ENCODE results near the gene C3orf85.

Gene C3orf85, protein sequence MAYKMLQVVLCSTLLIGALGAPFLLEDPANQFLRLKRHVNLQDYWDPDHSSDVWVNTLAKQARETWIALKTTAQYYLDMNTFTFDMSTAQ

DNA sequence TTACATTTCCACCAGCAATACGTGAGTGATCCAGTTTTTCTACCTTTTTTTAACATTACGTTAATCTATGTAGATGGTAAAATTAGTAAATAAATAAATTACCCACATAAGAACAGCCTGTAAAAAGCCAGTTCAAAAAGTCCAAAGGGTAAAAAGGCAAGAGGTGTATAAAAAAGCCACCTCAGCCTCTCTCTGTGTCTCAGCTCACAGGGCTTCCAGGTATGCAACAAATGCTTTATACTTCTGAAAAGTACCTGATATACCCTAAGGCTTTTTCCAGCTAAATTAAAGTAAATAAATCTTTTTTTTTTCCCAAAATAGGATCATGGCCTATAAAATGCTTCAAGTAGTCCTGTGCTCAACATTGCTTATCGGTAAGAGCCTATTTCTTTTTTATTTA, at the start of gene C3orf85:
Gene C3orf85, plus strand, starts transcription at position 197 of the 400 bp plus-strand sequence. Its CDS starts 129 bp downstream, at position 326.
- no peaks in the 10 kb centered on the region for H3K9me3 ChIP-seq (ENCODE audit: control insufficient read depth in 2 of 2, low read length in 2 of 2)
- H3K4me1 ChIP-seq (ENCODE audit: control insufficient read depth in 2 of 2, insufficient read depth in 2 of 2, low read length in 2 of 2) = peaks cover 2 to 12% of the 10 kb centered on the region in 2 donors
- no peaks in the 10 kb centered on the region for H3K36me3 ChIP-seq (ENCODE audit: control insufficient read depth in 2 of 2, insufficient read depth in 2 of 2, low read length in 2 of 2)
- peak within 1 kb of the TSS; percentile 49 to 66 for H3K4me3 ChIP-seq (ENCODE audit: low read length in 2 of 2)
- no peak within 1 kb of the TSS for H3K27ac ChIP-seq (ENCODE audit: low read depth in 2 of 2, low read length in 2 of 2)
- H3K27me3 ChIP-seq (ENCODE audit: control insufficient read depth in 2 of 2, insufficient read depth in 2 of 2, low read length in 2 of 2) = no peaks in the 10 kb centered on the region
- peak within 1 kb of the TSS in 1 of 2 donors; percentile 12 for H3K9ac ChIP-seq (ENCODE audit: low read depth in 1 of 2, low read length in 2 of 2)

DNA sequence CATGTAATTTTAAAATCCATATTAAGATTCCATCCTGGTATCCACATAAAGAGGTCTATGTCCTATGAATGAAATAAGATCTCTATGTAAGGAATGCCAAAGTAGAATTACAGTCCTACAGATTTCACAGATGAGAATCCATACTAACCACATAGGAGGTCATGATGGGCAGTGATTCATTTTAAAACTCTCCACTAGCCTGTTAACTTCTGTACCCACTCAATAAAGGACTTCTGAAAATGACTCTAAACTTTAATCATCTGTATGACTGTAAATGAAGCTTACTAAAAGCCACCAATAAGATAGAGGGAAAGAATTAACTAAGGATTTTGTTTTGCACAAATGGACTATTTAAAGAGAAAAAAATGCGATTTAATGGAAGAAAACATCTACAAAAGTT, 47.3 kb upstream of the C3orf85 start:
- H3K36me3 ChIP-seq (ENCODE audit: control insufficient read depth in 2 of 2, insufficient read depth in 2 of 2, low read length in 2 of 2) = no peaks in the 10 kb centered on the region
- no peak overlapping the region for H3K4me3 ChIP-seq (ENCODE audit: low read length in 2 of 2)
- no peak overlapping the region for H3K9ac ChIP-seq (ENCODE audit: low read depth in 1 of 2, low read length in 2 of 2)

DNA sequence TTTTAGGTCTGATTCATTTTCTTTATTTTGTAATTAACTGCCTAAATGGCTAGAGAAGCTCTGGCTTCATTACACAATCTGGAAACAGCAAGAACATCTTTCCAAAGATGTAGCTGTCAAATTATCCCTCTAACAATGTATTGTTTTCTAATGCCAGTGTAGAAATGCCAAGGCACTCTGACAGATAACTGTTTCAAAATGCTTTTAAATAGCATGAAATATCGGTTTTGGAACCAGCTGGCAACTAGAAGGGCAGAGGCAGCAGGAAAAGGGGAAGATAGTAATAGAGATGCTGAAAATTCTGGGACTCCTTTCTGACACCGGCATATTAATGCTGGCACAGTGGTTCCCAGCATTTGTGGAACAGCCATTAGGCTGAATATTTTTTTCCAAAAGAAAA, 44.7 kb upstream of the C3orf85 start:
- Histone ChIP-seq H3K4me3 (ENCODE audit: low read length in 2 of 2) (no peak overlapping the region), H3K4me1 (ENCODE audit: control insufficient read depth in 2 of 2, insufficient read depth in 2 of 2, low read length in 2 of 2) (no peaks in the 10 kb centered on the region), H3K9ac (ENCODE audit: low read depth in 1 of 2, low read length in 2 of 2) (no peak overlapping the region), H3K27me3 (ENCODE audit: control insufficient read depth in 2 of 2, insufficient read depth in 2 of 2, low read length in 2 of 2) (no peaks in the 10 kb centered on the region), H3K9me3 (ENCODE audit: control insufficient read depth in 2 of 2, low read length in 2 of 2) (no peaks in the 10 kb centered on the region), H3K36me3 (ENCODE audit: control insufficient read depth in 2 of 2, insufficient read depth in 2 of 2, low read length in 2 of 2) (no peaks in the 10 kb centered on the region), H3K27ac (ENCODE audit: low read depth in 2 of 2, low read length in 2 of 2) (no peak overlapping the region)

More for the DNA sequence above, 47.3 kb upstream of the C3orf85 start:
- H3K4me1 ChIP-seq (ENCODE audit: control insufficient read depth in 2 of 2, insufficient read depth in 2 of 2, low read length in 2 of 2) = no peaks in the 10 kb centered on the region
- no peaks in the 10 kb centered on the region for H3K27me3 ChIP-seq (ENCODE audit: control insufficient read depth in 2 of 2, insufficient read depth in 2 of 2, low read length in 2 of 2)
- H3K27ac ChIP-seq (ENCODE audit: low read depth in 2 of 2, low read length in 2 of 2) = no peak overlapping the region
- H3K9me3 ChIP-seq (ENCODE audit: control insufficient read depth in 2 of 2, low read length in 2 of 2) = no peaks in the 10 kb centered on the region

DNA sequence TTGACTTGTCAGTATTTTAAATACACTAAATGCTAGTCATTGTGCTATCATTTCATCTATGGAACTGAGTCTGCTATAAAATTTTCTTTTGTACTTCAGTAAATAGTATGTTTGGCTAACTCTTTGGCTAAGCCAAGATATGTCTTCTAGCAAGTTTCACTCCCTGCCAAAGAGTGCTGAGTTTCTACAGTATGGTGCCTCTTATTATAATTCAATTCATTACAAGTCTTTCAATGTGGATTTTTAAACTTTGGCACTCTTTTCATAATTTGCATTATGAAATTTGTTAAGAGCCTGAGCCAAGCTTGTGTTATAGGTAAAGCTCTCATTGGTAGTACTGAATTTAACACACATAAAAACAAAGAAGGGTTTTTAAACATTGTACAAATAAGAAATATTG, 43.0 kb upstream of the C3orf85 start:
- no peaks in the 10 kb centered on the region for H3K9me3 ChIP-seq (ENCODE audit: control insufficient read depth in 2 of 2, low read length in 2 of 2)
- no peak overlapping the region for H3K4me3 ChIP-seq (ENCODE audit: low read length in 2 of 2)
- no peaks in the 10 kb centered on the region for H3K36me3 ChIP-seq (ENCODE audit: control insufficient read depth in 2 of 2, insufficient read depth in 2 of 2, low read length in 2 of 2)
- H3K27ac ChIP-seq (ENCODE audit: low read depth in 2 of 2, low read length in 2 of 2) = no peak overlapping the region
- no peaks in the 10 kb centered on the region for H3K4me1 ChIP-seq (ENCODE audit: control insufficient read depth in 2 of 2, insufficient read depth in 2 of 2, low read length in 2 of 2)
- no peaks in the 10 kb centered on the region for H3K27me3 ChIP-seq (ENCODE audit: control insufficient read depth in 2 of 2, insufficient read depth in 2 of 2, low read length in 2 of 2)
- H3K9ac ChIP-seq (ENCODE audit: low read depth in 1 of 2, low read length in 2 of 2) = no peak overlapping the region

DNA sequence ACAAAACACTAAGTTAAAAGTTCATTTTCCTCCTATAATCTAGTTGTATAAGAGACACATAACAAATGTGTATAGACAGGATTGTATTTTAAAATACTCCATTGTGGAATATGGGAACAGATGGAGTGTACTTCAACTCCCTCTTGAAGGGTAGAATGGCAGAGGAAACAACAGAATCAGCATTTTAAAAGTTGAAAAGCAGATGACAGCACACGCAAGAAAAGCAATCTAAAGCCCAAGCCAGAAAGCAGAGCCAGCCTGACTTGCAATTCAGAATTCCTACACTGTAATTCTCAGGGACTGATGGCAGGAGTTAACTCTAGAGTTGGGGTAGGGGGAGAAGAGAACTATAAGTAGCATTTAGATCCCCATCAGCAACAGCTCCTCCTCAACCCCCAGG, 41.4 kb upstream of the C3orf85 start:
- no peak overlapping the region for H3K27ac ChIP-seq (ENCODE audit: low read depth in 2 of 2, low read length in 2 of 2)
- no peak overlapping the region for H3K9ac ChIP-seq (ENCODE audit: low read depth in 1 of 2, low read length in 2 of 2)
- H3K27me3 ChIP-seq (ENCODE audit: control insufficient read depth in 2 of 2, insufficient read depth in 2 of 2, low read length in 2 of 2) = no peaks in the 10 kb centered on the region
- H3K9me3 ChIP-seq (ENCODE audit: control insufficient read depth in 2 of 2, low read length in 2 of 2) = no peaks in the 10 kb centered on the region
- H3K4me3 ChIP-seq (ENCODE audit: low read length in 2 of 2) = no peak overlapping the region
- no peaks in the 10 kb centered on the region for H3K4me1 ChIP-seq (ENCODE audit: control insufficient read depth in 2 of 2, insufficient read depth in 2 of 2, low read length in 2 of 2)
- H3K36me3 ChIP-seq (ENCODE audit: control insufficient read depth in 2 of 2, insufficient read depth in 2 of 2, low read length in 2 of 2) = no peaks in the 10 kb centered on the region

DNA sequence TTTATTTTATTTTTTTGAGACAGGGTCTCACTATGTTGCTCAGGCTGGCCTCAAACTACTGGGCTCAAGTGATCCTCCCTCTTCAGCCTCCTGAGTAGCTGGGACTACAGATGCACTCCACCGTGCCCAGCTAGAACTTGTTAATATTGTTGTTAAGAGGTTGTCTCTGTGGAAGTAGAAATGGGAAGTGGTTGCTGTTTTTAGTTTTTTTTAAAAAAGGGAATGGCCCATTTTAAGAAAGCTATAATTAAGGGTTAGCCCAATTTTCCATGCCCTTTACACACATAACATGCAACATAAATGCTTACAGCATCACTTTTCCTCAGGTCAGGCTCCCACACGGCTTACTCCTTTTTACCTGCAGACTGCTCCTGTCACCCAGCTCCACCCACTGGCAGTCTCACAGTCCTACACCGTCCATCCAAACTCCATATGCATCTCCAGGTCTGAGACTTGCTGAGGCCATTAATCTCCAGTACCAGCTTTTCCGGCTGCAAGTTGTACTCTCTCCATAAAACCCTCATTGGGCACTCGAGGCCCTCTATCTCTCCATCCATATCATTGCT, 38.4 kb upstream of the C3orf85 start:
- H3K4me1 ChIP-seq (ENCODE audit: control insufficient read depth in 2 of 2, insufficient read depth in 2 of 2, low read length in 2 of 2) = no peaks in the 10 kb centered on the region

DNA sequence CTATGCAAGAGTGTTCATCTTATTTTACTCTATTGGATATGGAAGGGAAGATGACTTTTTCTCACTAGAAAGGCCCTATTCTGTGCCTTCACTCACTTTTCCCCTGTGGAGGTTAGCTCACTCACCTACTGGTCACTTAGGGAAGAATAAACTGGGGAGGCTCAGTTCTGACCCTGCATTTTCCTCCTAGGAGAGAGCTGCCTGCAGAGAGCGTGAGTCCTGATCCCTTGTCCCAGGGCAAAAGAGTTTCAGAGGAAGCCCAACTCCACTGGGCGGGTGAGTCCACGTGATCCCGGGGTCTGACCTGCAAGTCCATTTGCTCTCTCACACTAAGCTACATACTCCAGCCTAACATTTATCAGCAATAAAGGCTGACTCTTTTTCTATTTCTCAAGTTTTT, 26.9 kb upstream of the C3orf85 start:
- Histone ChIP-seq H3K27ac (ENCODE audit: low read depth in 2 of 2, low read length in 2 of 2) (no peak overlapping the region), H3K9me3 (ENCODE audit: control insufficient read depth in 2 of 2, low read length in 2 of 2) (no peaks in the 10 kb centered on the region), H3K36me3 (ENCODE audit: control insufficient read depth in 2 of 2, insufficient read depth in 2 of 2, low read length in 2 of 2) (no peaks in the 10 kb centered on the region), H3K9ac (ENCODE audit: low read depth in 1 of 2, low read length in 2 of 2) (no peak overlapping the region), H3K4me1 (ENCODE audit: control insufficient read depth in 2 of 2, insufficient read depth in 2 of 2, low read length in 2 of 2) (no peaks in the 10 kb centered on the region), H3K27me3 (ENCODE audit: control insufficient read depth in 2 of 2, insufficient read depth in 2 of 2, low read length in 2 of 2) (no peaks in the 10 kb centered on the region), H3K4me3 (ENCODE audit: low read length in 2 of 2) (no peak overlapping the region)

More for the DNA sequence above, 38.4 kb upstream of the C3orf85 start:
- H3K27ac ChIP-seq (ENCODE audit: low read depth in 2 of 2, low read length in 2 of 2) = no peak overlapping the region
- no peak overlapping the region for H3K9ac ChIP-seq (ENCODE audit: low read depth in 1 of 2, low read length in 2 of 2)
- no peaks in the 10 kb centered on the region for H3K36me3 ChIP-seq (ENCODE audit: control insufficient read depth in 2 of 2, insufficient read depth in 2 of 2, low read length in 2 of 2)
- no peak overlapping the region for H3K4me3 ChIP-seq (ENCODE audit: low read length in 2 of 2)
- H3K9me3 ChIP-seq (ENCODE audit: control insufficient read depth in 2 of 2, low read length in 2 of 2) = no peaks in the 10 kb centered on the region
- no peaks in the 10 kb centered on the region for H3K27me3 ChIP-seq (ENCODE audit: control insufficient read depth in 2 of 2, insufficient read depth in 2 of 2, low read length in 2 of 2)

DNA sequence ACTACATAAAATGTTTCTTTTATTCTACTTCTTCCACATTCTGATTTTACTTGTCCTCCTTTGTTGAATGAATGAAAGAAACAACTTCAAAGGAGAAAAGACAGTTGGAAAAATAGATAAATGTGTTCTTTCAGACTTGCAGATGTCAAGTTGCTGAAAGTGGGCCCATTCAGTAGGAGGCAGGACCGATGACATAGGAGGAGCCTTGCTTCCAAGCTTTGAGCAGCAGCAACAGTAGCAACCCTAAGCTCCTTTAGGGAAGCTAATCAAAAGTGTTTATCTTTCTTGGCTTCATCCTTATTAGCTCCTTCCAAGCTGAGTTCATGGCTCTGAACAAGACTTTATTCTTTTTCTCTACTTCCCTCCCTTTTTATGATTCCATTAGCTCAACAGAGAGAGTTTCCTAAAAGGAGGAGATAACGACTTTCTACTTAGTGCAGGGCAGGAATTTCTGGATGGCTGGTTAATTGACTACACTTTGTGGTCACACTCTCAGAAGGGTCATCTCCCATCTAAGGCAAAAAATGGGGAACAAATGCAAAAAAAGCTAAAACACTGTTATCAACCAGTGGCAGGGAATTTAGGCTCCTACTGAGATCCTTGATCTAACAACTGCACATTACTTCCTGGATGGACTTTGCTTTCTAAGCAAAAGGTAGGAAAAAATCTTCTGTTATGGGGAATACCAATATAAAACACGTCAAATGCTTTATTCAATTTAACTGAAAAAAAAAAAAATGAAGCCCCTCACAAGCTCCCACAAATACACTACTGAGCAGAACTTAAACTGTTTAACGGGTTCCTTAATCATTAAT, 23.4 kb upstream of the C3orf85 start:
- Histone ChIP-seq H3K9ac (ENCODE audit: low read depth in 1 of 2, low read length in 2 of 2) (no peak overlapping the region), H3K4me3 (ENCODE audit: low read length in 2 of 2) (no peak overlapping the region), H3K27ac (ENCODE audit: low read depth in 2 of 2, low read length in 2 of 2) (no peak overlapping the region), H3K36me3 (ENCODE audit: control insufficient read depth in 2 of 2, insufficient read depth in 2 of 2, low read length in 2 of 2) (no peaks in the 10 kb centered on the region), H3K27me3 (ENCODE audit: control insufficient read depth in 2 of 2, insufficient read depth in 2 of 2, low read length in 2 of 2) (no peaks in the 10 kb centered on the region), H3K9me3 (ENCODE audit: control insufficient read depth in 2 of 2, low read length in 2 of 2) (no peaks in the 10 kb centered on the region), H3K4me1 (ENCODE audit: control insufficient read depth in 2 of 2, insufficient read depth in 2 of 2, low read length in 2 of 2) (no peaks in the 10 kb centered on the region)

DNA sequence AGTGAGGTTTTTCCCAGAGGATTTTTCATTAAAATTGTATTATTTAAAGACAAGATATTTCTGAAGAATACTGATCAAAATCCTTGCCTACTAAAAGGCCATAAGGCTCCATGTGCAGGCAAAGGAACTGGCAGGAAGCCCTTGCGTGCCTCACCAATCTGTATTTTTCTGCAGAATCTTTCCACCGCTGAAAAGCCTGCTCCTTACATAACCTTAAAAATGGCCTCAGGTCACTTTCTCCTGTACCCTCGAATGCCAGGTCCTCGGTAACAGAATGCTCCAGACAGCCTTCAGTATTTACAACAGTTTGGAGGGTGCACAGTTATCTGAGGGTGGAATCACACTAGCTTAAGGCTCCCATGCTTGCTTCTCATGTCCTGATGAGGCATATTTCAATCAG, 21.8 kb upstream of the C3orf85 start:
- H3K9ac ChIP-seq (ENCODE audit: low read depth in 1 of 2, low read length in 2 of 2) = no peak overlapping the region
- H3K27me3 ChIP-seq (ENCODE audit: control insufficient read depth in 2 of 2, insufficient read depth in 2 of 2, low read length in 2 of 2) = no peaks in the 10 kb centered on the region
- H3K4me3 ChIP-seq (ENCODE audit: low read length in 2 of 2) = no peak overlapping the region
- H3K27ac ChIP-seq (ENCODE audit: low read depth in 2 of 2, low read length in 2 of 2) = no peak overlapping the region
- no peaks in the 10 kb centered on the region for H3K4me1 ChIP-seq (ENCODE audit: control insufficient read depth in 2 of 2, insufficient read depth in 2 of 2, low read length in 2 of 2)
- no peaks in the 10 kb centered on the region for H3K9me3 ChIP-seq (ENCODE audit: control insufficient read depth in 2 of 2, low read length in 2 of 2)
- H3K36me3 ChIP-seq (ENCODE audit: control insufficient read depth in 2 of 2, insufficient read depth in 2 of 2, low read length in 2 of 2) = no peaks in the 10 kb centered on the region

DNA sequence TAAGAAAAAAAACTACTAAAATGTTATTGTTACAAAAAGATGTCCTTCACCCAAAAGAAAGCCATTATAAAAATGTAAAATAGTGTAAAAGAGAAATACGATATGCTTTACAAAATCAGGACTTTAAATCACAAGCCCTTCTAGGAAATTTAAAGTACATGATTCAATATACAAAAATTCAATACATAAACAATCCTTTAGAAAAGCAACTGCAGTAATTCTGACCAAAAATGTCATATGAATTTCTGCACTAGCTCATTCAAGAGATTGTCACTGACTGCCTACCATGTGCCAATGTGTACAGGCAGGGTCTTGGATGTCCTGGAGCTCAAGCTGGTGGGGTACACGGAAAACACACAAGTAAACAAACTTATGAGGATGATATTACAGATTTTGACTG, 21.1 kb upstream of the C3orf85 start:
- Histone ChIP-seq H3K4me1 (ENCODE audit: control insufficient read depth in 2 of 2, insufficient read depth in 2 of 2, low read length in 2 of 2) (no peaks in the 10 kb centered on the region), H3K27me3 (ENCODE audit: control insufficient read depth in 2 of 2, insufficient read depth in 2 of 2, low read length in 2 of 2) (no peaks in the 10 kb centered on the region), H3K36me3 (ENCODE audit: control insufficient read depth in 2 of 2, insufficient read depth in 2 of 2, low read length in 2 of 2) (no peaks in the 10 kb centered on the region), H3K4me3 (ENCODE audit: low read length in 2 of 2) (no peak overlapping the region), H3K27ac (ENCODE audit: low read depth in 2 of 2, low read length in 2 of 2) (no peak overlapping the region), H3K9ac (ENCODE audit: low read depth in 1 of 2, low read length in 2 of 2) (no peak overlapping the region), H3K9me3 (ENCODE audit: control insufficient read depth in 2 of 2, low read length in 2 of 2) (no peaks in the 10 kb centered on the region)
